COLO668 (cell line): ENCODE measurements around the gene PLD6.
A peak's percentile ranks its signal among the peaks of the same experiment; 100 is the strongest.
"Not testable (repeated sequence)": the region's sequence is repeated elsewhere in the genome, so short reads cannot be mapped to it uniquely, and the experiment has no call there.

Source experiments
- DNase-seq: peaks from one replicate; lab custom pipeline; 2025; ENCODE audit not compliant: unreplicated experiment; lab: John Stamatoyannopoulos, UW

PLD6 gene

GRCh38 chr17:17206124-17206912 is at the start of gene PLD6:
Gene PLD6 (minus strand): TSS chr17:17206333. CDS start chr17:17206286, 47 bp downstream.
- peak; percentile 86 for DNase-seq

GRCh38 chr17:17255689-17256088 is 49.6 kb upstream of the PLD6 start:
- not testable (repeated sequence) for DNase-seq

- DNase-seq: no peak
Measured at GRCh38 chr17:17254036-17254435, 47.9 kb upstream of the PLD6 start.

GRCh38 chr17:17253406-17253805 is 47.3 kb upstream of the PLD6 start:
- no peak for DNase-seq

GRCh38 chr17:17252149-17252661 is 46.1 kb upstream of the PLD6 start:
- no peak for DNase-seq

GRCh38 chr17:17246879-17247278 is 40.7 kb upstream of the PLD6 start:
- DNase-seq: no peak

GRCh38 chr17:17243163-17243562 is 37.0 kb upstream of the PLD6 start:
- DNase-seq: no peak

- DNase-seq: no peak
Measured at GRCh38 chr17:17242246-17242645, 36.1 kb upstream of the PLD6 start.

- no peak for DNase-seq
Measured at GRCh38 chr17:17241656-17242055, 35.5 kb upstream of the PLD6 start.

- no peak for DNase-seq
Measured at GRCh38 chr17:17239832-17240231, 33.7 kb upstream of the PLD6 start.

GRCh38 chr17:17237026-17237799 is 31.1 kb upstream of the PLD6 start, which contains the start of gene FLCN:
Gene FLCN (minus strand): TSS chr17:17237168. CDS start chr17:17228137, 9,031 bp downstream.
- peak; percentile 83 for DNase-seq

- DNase-seq: peak; percentile 12
Measured at GRCh38 chr17:17236295-17237025, 30.3 kb upstream of the PLD6 start.

GRCh38 chr17:17235212-17236174 is 29.4 kb upstream of the PLD6 start:
- DNase-seq: peak; percentile 40

GRCh38 chr17:17232303-17232621 is 26.1 kb upstream of the PLD6 start:
- DNase-seq: no peak

- no peak for DNase-seq
Measured at GRCh38 chr17:17231621-17232302, 25.6 kb upstream of the PLD6 start.

- no peak for DNase-seq
Measured at GRCh38 chr17:17229416-17230384, 23.6 kb upstream of the PLD6 start.

GRCh38 chr17:17228521-17229279 is 22.6 kb upstream of the PLD6 start:
- DNase-seq: no peak
